ENCODE measurements around the gene CCDC126. TPM values are rescaled to one million over a fixed set of nuclear protein-coding genes. Genes with fewer than 3 reads are reported as not detected.

The CCDC126 gene
- total and polyA plus RNA-seq, 9 of the 15 experiments (the other 6 are each of a cell fraction or from before 2014, with no cell fraction given) = 3.0 to 16.2 (median 5.2) TPM

DNA sequence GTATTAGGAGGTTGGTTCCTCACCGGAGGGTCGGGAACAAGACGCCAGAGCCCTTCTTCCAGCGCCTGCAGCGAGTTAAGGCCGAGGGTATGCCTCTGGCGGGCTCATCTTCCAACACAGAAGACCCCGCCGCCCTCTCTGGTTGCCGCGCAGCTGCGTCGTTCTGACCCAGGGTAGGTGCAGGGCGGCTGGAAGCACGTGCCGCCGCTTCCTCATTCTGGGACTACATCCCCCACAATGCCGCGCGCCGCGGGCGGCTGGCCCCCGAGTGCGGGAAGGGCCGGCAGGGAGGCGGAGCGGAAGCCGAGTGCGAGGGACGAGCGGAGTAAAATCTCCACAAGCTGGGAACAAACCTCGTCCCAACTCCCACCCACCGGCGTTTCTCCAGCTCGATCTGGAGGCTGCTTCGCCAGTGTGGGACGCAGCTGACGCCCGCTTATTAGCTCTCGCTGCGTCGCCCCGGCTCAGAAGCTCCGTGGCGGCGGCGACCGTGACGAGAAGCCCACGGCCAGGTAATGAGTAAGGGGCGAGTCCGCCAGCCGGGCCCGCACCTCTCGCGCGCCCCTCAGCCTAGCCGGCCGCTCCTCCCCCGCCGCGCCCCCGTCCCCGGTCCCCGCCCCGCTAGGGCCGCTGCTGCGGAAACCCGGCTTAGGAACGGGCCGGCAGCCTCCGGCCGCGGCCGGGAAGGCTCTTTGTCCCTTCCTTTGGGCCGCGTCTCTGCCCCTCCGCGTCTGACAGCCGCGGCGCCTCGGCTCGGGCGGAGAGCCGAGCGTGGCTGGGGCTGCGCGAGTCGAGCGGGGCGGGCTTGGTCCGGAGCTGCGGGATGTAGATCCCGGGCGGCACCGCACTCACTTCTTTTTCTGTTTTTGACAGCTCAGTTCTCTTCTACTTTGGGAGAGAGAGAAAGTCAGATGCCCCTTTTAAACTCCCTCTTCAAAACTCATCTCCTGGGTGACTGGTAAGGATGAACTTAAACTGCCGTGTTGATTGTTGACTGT is at the start of gene CCDC126 (continued):
- TF ChIP-seq TEAD4 (IDR thresholded peaks at IDR 0.05; ENCODE audit: low read length) = 0 out of 2 replicates have a peak, but pooled peaks have one; percentile 14
- peak; percentile 77; the same call in 1 of the 2 replicates for TF ChIP-seq TEAD4 (CRISPR knock-in tag; IDR thresholded peaks at IDR 0.05; ENCODE audit: borderline replicate concordance)
- peak; percentile 21 for TF ChIP-seq TAF1 (IDR thresholded peaks at IDR 0.05; ENCODE audit: control insufficient read depth, extremely low read depth, insufficient read depth, low read length, severe bottlenecking)
- TF ChIP-seq, protein P1, sequence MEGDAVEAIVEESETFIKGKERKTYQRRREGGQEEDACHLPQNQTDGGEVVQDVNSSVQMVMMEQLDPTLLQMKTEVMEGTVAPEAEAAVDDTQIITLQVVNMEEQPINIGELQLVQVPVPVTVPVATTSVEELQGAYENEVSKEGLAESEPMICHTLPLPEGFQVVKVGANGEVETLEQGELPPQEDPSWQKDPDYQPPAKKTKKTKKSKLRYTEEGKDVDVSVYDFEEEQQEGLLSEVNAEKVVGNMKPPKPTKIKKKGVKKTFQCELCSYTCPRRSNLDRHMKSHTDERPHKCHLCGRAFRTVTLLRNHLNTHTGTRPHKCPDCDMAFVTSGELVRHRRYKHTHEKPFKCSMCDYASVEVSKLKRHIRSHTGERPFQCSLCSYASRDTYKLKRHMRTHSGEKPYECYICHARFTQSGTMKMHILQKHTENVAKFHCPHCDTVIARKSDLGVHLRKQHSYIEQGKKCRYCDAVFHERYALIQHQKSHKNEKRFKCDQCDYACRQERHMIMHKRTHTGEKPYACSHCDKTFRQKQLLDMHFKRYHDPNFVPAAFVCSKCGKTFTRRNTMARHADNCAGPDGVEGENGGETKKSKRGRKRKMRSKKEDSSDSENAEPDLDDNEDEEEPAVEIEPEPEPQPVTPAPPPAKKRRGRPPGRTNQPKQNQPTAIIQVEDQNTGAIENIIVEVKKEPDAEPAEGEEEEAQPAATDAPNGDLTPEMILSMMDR (IDR thresholded peaks at IDR 0.05 in 2 of 3, conservative IDR thresholded peaks at IDR 0.05 in 1 of 3; ENCODE audit: insufficient read depth in 2 of 3, low read depth in 1 of 3, low read length in 3 of 3) = no peak
- TF ChIP-seq RAD51 (IDR thresholded peaks at IDR 0.05; ENCODE audit: borderline replicate concordance, low read depth) = peak; percentile 66; the same call in 1 of the 2 replicates
- TF ChIP-seq ZNF133 (CRISPR knock-in tag; IDR thresholded peaks at IDR 0.05) = no peak
- TF ChIP-seq GABPA (tag; conservative IDR thresholded peaks at IDR 0.05; ENCODE audit: low read depth) = peak; percentile 80
- no peak for TF ChIP-seq ESRRB (CRISPR knock-in tag; IDR thresholded peaks at IDR 0.05; ENCODE audit: borderline replicate concordance)
- TF ChIP-seq, protein P2, sequence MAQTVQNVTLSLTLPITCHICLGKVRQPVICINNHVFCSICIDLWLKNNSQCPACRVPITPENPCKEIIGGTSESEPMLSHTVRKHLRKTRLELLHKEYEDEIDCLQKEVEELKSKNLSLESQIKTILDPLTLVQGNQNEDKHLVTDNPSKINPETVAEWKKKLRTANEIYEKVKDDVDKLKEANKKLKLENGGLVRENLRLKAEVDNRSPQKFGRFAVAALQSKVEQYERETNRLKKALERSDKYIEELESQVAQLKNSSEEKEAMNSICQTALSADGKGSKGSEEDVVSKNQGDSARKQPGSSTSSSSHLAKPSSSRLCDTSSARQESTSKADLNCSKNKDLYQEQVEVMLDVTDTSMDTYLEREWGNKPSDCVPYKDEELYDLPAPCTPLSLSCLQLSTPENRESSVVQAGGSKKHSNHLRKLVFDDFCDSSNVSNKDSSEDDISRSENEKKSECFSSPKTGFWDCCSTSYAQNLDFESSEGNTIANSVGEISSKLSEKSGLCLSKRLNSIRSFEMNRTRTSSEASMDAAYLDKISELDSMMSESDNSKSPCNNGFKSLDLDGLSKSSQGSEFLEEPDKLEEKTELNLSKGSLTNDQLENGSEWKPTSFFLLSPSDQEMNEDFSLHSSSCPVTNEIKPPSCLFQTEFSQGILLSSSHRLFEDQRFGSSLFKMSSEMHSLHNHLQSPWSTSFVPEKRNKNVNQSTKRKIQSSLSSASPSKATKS (CRISPR knock-in tag; IDR thresholded peaks at IDR 0.05) = no peak
- TF ChIP-seq, protein P3, sequence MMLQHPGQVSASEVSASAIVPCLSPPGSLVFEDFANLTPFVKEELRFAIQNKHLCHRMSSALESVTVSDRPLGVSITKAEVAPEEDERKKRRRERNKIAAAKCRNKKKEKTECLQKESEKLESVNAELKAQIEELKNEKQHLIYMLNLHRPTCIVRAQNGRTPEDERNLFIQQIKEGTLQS (IDR thresholded peaks at IDR 0.05) = no peak
- TF ChIP-seq, protein P3 (CRISPR knock-in tag; conservative IDR thresholded peaks at IDR 0.05) = no peak
- TF ChIP-seq TOE1 (IDR thresholded peaks at IDR 0.05; ENCODE audit: borderline replicate concordance) = 0 out of 2 replicates have a peak, but pooled peaks have one; percentile 55
- no peak for TF ChIP-seq TOE1 (CRISPR knock-in tag; IDR thresholded peaks at IDR 0.05; ENCODE audit: borderline replicate concordance, low read depth)
- no peak for TF ChIP-seq POU5F1 (IDR thresholded peaks at IDR 0.05; ENCODE audit: borderline replicate concordance, low read depth, low read length, partially characterized antibody)
- TF ChIP-seq CHD1 (IDR thresholded peaks at IDR 0.05; ENCODE audit: low read length) = peak; percentile 77
- 0 out of 2 replicates have a peak, but pooled peaks have one; percentile 48 for TF ChIP-seq SMAD4 (CRISPR knock-in tag; conservative IDR thresholded peaks at IDR 0.05)
- TF ChIP-seq, protein P4, sequence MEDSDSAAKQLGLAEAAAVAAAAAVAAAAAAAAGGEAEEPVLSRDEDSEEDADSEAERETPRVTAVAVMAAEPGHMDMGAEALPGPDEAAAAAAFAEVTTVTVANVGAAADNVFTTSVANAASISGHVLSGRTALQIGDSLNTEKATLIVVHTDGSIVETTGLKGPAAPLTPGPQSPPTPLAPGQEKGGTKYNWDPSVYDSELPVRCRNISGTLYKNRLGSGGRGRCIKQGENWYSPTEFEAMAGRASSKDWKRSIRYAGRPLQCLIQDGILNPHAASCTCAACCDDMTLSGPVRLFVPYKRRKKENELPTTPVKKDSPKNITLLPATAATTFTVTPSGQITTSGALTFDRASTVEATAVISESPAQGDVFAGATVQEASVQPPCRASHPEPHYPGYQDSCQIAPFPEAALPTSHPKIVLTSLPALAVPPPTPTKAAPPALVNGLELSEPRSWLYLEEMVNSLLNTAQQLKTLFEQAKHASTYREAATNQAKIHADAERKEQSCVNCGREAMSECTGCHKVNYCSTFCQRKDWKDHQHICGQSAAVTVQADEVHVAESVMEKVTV (CRISPR knock-in tag; IDR thresholded peaks at IDR 0.05) = no peak
- no peak for TF ChIP-seq SNRNP70 (optimal IDR thresholded peaks at IDR 0.05; ENCODE audit: low read depth, low read length)
- no peak for TF ChIP-seq DNMT1 (IDR thresholded peaks at IDR 0.05)
- TF ChIP-seq ZNF354B (CRISPR knock-in tag; IDR thresholded peaks at IDR 0.05) = no peak
